HG02610 (cell line): Measurements from ENCODE around the gene NPY.

Experiments
- ATAC-seq: cut with Tn5 transposase; IDR thresholded peaks from one replicate; pipeline ENCODE4 v1.9.1; 2021; ENCODE audit warnings: mild to moderate bottlenecking, moderate library complexity; ENCODE audit not compliant: unreplicated experiment

Gene NPY

GRCh38 chr7:24312588-24312987, 28.6 kb downstream of the NPY start:
- ATAC-seq = no peak

GRCh38 chr7:24313777-24314176, 29.8 kb downstream of the NPY start:
- ATAC-seq = no peak

- ATAC-seq = no peak
Observed at GRCh38 chr7:24316340-24316739, 32.4 kb downstream of the NPY start.

GRCh38 chr7:24318326-24318725, 34.3 kb downstream of the NPY start:
- ATAC-seq = no peak

GRCh38 chr7:24319209-24319608, 35.2 kb downstream of the NPY start:
- ATAC-seq = no peak

GRCh38 chr7:24323961-24324480, 40.0 kb downstream of the NPY start:
- ATAC-seq = no peak

GRCh38 chr7:24325708-24326107, 41.7 kb downstream of the NPY start:
- ATAC-seq = peak; percentile 93

GRCh38 chr7:24328050-24328449, 44.1 kb downstream of the NPY start:
- no peak for ATAC-seq

GRCh38 chr7:24328894-24329293, 44.9 kb downstream of the NPY start:
- ATAC-seq = no peak

- no peak for ATAC-seq
Observed at GRCh38 chr7:24334012-24334411, 50.0 kb downstream of the NPY start.

GRCh38 chr7:24334627-24335026, 50.6 kb downstream of the NPY start:
- no peak for ATAC-seq

GRCh38 chr7:24336461-24336860, 52.5 kb downstream of the NPY start:
- ATAC-seq = no peak

GRCh38 chr7:24337180-24337579, 53.2 kb downstream of the NPY start:
- no peak for ATAC-seq

GRCh38 chr7:24339575-24339974, 55.6 kb downstream of the NPY start:
- no peak for ATAC-seq

GRCh38 chr7:24340727-24341126, 56.7 kb downstream of the NPY start:
- no peak for ATAC-seq
